ENCODE results near the gene KLHL26.

KLHL26 gene

GRCh38 chr19:18712981-18713380, 76.2 kb downstream of the KLHL26 start:
- no peak for FAIRE-seq
- no peak for DNase-seq (ENCODE audit: low spot score)

GRCh38 chr19:18713550-18714117, 76.8 kb downstream of the KLHL26 start:
- FAIRE-seq (no peak), DNase-seq (ENCODE audit: low spot score) (no peak)

DNA sequence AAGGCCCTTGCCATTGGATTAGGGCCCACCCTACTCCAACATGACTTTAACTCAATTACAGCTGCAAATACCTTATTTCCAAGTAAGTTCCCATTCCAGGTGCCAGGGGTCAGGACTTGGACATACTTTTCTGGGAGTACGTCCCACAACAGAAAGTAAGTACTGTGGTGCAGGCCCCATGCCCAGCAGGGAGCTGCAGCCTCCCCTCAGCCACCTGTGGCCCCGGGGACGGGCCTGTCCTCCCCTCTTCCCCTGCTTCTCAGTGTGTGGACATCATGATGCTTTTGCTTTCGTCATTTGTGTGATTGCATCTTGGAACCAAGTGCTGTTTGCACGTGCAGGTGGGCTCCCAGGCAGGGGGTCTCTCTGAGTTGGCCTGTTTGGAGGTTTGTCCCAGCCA, 78.6 kb downstream of the KLHL26 start:
- FAIRE-seq: no peak
- no peak for DNase-seq (ENCODE audit: low spot score)

DNA sequence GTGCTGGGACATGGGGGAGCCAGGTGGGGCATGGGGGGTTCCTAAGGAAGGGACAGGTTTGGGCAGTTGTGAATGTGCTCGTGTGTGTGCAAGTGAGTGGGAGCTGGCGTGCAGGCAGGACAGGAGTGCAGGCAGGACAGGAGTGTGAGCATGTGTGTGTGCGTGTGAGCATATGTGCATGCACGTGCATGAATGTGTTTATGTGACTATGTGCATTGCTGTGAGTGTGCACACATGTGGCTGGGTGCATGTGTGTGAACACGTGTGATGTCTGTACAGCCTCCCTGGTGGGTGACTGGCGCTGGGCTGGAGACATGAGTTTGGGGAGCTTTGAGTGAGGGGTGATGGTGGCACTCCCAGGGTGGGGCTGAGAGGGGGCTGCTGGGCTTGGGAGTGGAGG, 80.0 kb downstream of the KLHL26 start:
- no peak for DNase-seq (ENCODE audit: low spot score)
- FAIRE-seq: no peak

GRCh38 chr19:18717601-18718000, 80.8 kb downstream of the KLHL26 start:
- no peak for FAIRE-seq
- DNase-seq (ENCODE audit: low spot score): no peak

- no peak for FAIRE-seq
- no peak for DNase-seq (ENCODE audit: low spot score)
Observed at GRCh38 chr19:18718015-18718526, 81.2 kb downstream of the KLHL26 start.

DNA sequence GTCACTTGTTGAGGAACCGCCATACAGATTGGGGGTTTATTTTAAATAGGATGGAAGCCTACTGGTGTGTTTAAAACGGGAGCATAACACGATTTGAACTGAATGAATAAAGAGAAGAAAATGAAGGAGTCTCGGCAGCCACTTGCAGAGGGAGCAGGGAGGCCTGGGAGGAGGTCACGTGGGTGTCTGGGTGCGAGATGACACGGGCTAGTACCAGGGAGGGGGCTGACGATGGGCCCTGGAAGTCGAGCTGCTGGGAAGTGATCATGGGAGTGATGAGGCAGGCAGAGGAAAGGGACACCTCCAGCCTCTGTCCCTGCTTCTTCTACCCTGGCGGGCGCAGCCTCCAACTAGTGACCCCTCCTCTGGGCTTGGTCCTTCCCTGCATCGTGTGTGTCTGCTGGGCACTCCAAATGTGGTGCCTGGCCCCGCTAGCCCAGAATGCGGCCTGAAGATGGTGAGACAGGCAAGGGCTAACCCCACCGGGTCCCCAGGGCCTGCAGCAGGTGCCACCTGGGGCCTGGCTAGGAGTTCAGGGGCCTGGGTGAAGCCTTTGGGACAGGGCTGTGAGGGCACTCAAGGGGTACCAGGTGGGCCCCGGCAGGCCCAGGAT, 82.1 kb downstream of the KLHL26 start:
- FAIRE-seq (no peak), DNase-seq (ENCODE audit: low spot score) (no peak)

DNA sequence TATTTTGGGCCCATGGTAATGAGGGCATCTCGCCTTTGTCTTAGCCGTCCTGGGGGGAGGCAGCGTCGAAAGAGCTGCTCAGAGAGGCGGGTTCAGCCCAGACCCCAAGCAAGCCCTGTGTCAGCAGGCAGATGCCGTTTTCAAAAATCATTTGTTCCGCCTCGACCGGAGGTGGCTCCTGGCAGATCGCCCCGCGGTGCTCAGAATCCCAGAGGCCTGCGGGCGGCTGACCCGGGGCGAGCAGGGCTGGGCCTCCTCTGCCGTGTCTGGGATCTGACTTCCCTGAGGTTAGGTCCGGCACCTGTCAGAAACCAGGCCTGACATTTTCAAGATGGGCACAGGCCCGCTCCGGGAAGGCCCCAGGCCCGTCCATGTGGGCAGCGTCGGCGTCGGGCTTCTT, 82.7 kb downstream of the KLHL26 start:
- FAIRE-seq (no peak), DNase-seq (ENCODE audit: low spot score) (no peak)
